Neural cell (in vitro differentiated cells): ENCODE measurements around the gene MGST1. TPM values are rescaled to one million over a fixed set of nuclear protein-coding genes. Genes with fewer than 3 reads are reported as not detected.

Experiments
- H2AFZ ChIP-seq: fragments of 200-600, 300-800 bp; sonication (generic), shearing (Covaris generic); 2 replicates; pipeline ENCODE4 v1.6.0; 2014; ENCODE audit warnings: low read depth, mild to moderate bottlenecking, antibody characterized with exemption, low read length, moderate library complexity
- H3F3A ChIP-seq: fragments of 200-600 bp; shearing (Covaris generic); 2 replicates; pipeline ENCODE4 v1.6.1; 2016; ENCODE audit warnings: mild to moderate bottlenecking, moderate library complexity, mixed read lengths, antibody characterized with exemption, low read length; ENCODE audit not compliant: insufficient read depth, poor library complexity, severe bottlenecking
- H3K27ac ChIP-seq: fragments of 200-600, 300-800 bp; sonication (generic), shearing (Covaris generic); 2 replicates; pipeline ENCODE4 v1.5.1; 2014; ENCODE audit warnings: mild to moderate bottlenecking, low read length, moderate library complexity
- H3K27me3 ChIP-seq: fragments of 300-800, 200-600 bp; sonication (generic), shearing (Covaris generic); 2 replicates; pipeline ENCODE4 v1.6.0; 2014; ENCODE audit warnings: mild to moderate bottlenecking, low read depth, low read length, moderate library complexity; ENCODE audit not compliant: insufficient read depth
- H3K36me3 ChIP-seq: fragments of 300-800, 200-600 bp; sonication (generic), shearing (Covaris generic); 2 replicates; pipeline ENCODE4 v1.5.1; 2014; ENCODE audit warnings: mild to moderate bottlenecking, antibody characterized with exemption, low read length, moderate library complexity; ENCODE audit not compliant: insufficient read depth
- H3K4me2 ChIP-seq: fragments of 300-800, 200-600 bp; sonication (generic), shearing (Covaris generic); 2 replicates; pipeline ENCODE4 v1.6.0; 2014; ENCODE audit warnings: mild to moderate bottlenecking, low read length
- H3K4me3 ChIP-seq: fragments of 300-800, 200-600 bp; sonication (generic), shearing (Covaris generic); 2 replicates; pipeline ENCODE4 v1.5.1; 2014; ENCODE audit warnings: mild to moderate bottlenecking, low read length, moderate library complexity
- H3K79me2 ChIP-seq: fragments of 200-600 bp; shearing (Covaris generic); replicated peaks from 2 replicates; pipeline ENCODE4 v1.6.0; 2014; ENCODE audit warnings: mild to moderate bottlenecking, low read length, moderate library complexity; ENCODE audit not compliant: insufficient read depth
- H3K9ac ChIP-seq: fragments of 300-800, 200-600 bp; sonication (generic), shearing (Covaris generic); 2 replicates; pipeline ENCODE4 v1.6.1; 2016; ENCODE audit warnings: mild to moderate bottlenecking, low read length, mixed read lengths
- H3K9me2 ChIP-seq: fragments of 200-600 bp; shearing (Covaris generic); 2 replicates; pipeline ENCODE4 v1.6.1; 2016; ENCODE audit warnings: mild to moderate bottlenecking, low read length, mixed read lengths; ENCODE audit not compliant: insufficient read depth
- H3K9me3 ChIP-seq: fragments of 200-600, 300-800 bp; sonication (generic), shearing (Covaris generic); 2 replicates; pipeline ENCODE4 v1.6.1; 2016; ENCODE audit warnings: mild to moderate bottlenecking, mixed run types, low read length, moderate library complexity, mixed read lengths
- H4K20me1 ChIP-seq: fragments of 200-600 bp; shearing (Covaris generic); 2 replicates; pipeline ENCODE4 v1.6.1; 2016; ENCODE audit warnings: mild to moderate bottlenecking, mixed run types; ENCODE audit not compliant: insufficient read depth
- EP300 ChIP-seq: fragments of 450-650 bp; conservative IDR thresholded peaks from 2 replicates; pipeline ENCODE4 v1.6.1; 2014; ENCODE audit warnings: antibody characterized with exemption, mild to moderate bottlenecking, moderate library complexity; ENCODE audit not compliant: poor library complexity, severe bottlenecking
- EZH2 ChIP-seq: fragments of 200-600, 300-800 bp; shearing (Covaris generic), sonication (generic); IDR thresholded peaks from 2 replicates; pipeline ENCODE4 v1.6.1; 2014; ENCODE audit warnings: antibody characterized with exemption, low read length, borderline replicate concordance, mild to moderate bottlenecking; ENCODE audit not compliant: insufficient read depth, poor library complexity, severe bottlenecking
- MXI1 ChIP-seq: fragments of 450-650 bp; conservative IDR thresholded peaks from 2 replicates; pipeline ENCODE4 v1.6.1; 2014; ENCODE audit warnings: antibody characterized with exemption, mild to moderate bottlenecking; ENCODE audit not compliant: poor library complexity, severe bottlenecking
- POLR2AphosphoS5 ChIP-seq: IDR thresholded peaks from 2 replicates; pipeline ENCODE4 v1.6.1; 2012
- RAD21 ChIP-seq: fragments of 450-650 bp; conservative IDR thresholded peaks from 2 replicates; pipeline ENCODE4 v1.6.1; 2014; ENCODE audit warnings: antibody characterized with exemption, mild to moderate bottlenecking, moderate library complexity
- SMC3 ChIP-seq: fragments of 450-650 bp; conservative IDR thresholded peaks from 2 replicates; pipeline ENCODE4 v1.6.1; 2014; ENCODE audit warnings: antibody characterized with exemption, mild to moderate bottlenecking, moderate library complexity; ENCODE audit not compliant: poor library complexity
- TAF1 ChIP-seq: IDR thresholded peaks from 2 replicates; pipeline ENCODE4 v1.6.1; 2012; ENCODE audit warnings: low read depth
- polyA plus RNA-seq: library from polyadenylated mRNA; depleted of rRNA; stranded (reverse); fragments of >200 nt; gene quantifications from 2 replicates; pipeline ENCODE4 v1.2.3, GENCODE V29; 2014
- TF ChIP-seq, protein P1 (sequence below): IDR thresholded peaks from 2 replicates; pipeline ENCODE4 v1.6.1; 2012; ENCODE audit warnings: borderline replicate concordance
- TF ChIP-seq, protein P2 (sequence below): fragments of 450-650 bp; IDR thresholded peaks from 2 replicates; pipeline ENCODE4 v1.5.1; 2014; ENCODE audit warnings: antibody characterized with exemption, mild to moderate bottlenecking, moderate library complexity; ENCODE audit not compliant: poor library complexity, severe bottlenecking

Gene MGST1
- polyA plus RNA-seq, 1 donor from 2014 or later = 3.7 TPM

DNA sequence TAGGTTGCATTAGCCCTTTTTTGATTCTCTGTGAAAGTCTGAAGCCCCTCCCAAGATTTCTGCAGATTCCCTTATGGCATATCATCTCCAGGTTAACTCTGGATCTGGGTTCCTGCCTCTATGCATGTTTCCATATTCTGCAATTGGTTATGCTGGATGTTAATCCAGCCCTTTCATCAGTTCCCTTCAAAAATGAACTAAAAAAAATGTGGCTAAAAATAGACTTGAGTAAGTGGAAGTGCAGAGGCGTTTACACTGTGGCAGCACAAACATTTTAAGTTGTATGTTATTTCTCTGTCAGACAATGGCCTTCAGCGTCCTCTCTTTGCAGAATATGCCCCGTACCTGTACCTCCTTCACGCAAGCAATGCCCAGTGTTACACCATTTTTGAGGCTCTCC lies 11.4 kb downstream of the MGST1 start:
- no peaks in the 10 kb centered on the region for H3K9me2 ChIP-seq
- H3F3A ChIP-seq = no peaks in the 10 kb centered on the region
- no peaks in the 10 kb centered on the region for H3K9me3 ChIP-seq
- TF ChIP-seq TAF1 (no peak), EP300 (no peak), POLR2AphosphoS5 (no peak), EZH2 (no peak)
- TF ChIP-seq, protein P1, sequence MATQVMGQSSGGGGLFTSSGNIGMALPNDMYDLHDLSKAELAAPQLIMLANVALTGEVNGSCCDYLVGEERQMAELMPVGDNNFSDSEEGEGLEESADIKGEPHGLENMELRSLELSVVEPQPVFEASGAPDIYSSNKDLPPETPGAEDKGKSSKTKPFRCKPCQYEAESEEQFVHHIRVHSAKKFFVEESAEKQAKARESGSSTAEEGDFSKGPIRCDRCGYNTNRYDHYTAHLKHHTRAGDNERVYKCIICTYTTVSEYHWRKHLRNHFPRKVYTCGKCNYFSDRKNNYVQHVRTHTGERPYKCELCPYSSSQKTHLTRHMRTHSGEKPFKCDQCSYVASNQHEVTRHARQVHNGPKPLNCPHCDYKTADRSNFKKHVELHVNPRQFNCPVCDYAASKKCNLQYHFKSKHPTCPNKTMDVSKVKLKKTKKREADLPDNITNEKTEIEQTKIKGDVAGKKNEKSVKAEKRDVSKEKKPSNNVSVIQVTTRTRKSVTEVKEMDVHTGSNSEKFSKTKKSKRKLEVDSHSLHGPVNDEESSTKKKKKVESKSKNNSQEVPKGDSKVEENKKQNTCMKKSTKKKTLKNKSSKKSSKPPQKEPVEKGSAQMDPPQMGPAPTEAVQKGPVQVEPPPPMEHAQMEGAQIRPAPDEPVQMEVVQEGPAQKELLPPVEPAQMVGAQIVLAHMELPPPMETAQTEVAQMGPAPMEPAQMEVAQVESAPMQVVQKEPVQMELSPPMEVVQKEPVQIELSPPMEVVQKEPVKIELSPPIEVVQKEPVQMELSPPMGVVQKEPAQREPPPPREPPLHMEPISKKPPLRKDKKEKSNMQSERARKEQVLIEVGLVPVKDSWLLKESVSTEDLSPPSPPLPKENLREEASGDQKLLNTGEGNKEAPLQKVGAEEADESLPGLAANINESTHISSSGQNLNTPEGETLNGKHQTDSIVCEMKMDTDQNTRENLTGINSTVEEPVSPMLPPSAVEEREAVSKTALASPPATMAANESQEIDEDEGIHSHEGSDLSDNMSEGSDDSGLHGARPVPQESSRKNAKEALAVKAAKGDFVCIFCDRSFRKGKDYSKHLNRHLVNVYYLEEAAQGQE = no peak
- TF ChIP-seq, protein P2, sequence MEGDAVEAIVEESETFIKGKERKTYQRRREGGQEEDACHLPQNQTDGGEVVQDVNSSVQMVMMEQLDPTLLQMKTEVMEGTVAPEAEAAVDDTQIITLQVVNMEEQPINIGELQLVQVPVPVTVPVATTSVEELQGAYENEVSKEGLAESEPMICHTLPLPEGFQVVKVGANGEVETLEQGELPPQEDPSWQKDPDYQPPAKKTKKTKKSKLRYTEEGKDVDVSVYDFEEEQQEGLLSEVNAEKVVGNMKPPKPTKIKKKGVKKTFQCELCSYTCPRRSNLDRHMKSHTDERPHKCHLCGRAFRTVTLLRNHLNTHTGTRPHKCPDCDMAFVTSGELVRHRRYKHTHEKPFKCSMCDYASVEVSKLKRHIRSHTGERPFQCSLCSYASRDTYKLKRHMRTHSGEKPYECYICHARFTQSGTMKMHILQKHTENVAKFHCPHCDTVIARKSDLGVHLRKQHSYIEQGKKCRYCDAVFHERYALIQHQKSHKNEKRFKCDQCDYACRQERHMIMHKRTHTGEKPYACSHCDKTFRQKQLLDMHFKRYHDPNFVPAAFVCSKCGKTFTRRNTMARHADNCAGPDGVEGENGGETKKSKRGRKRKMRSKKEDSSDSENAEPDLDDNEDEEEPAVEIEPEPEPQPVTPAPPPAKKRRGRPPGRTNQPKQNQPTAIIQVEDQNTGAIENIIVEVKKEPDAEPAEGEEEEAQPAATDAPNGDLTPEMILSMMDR = no peak
- no peak overlapping the region for H3K27ac ChIP-seq
- H4K20me1 ChIP-seq = no peaks in the 10 kb centered on the region
- H3K27me3 ChIP-seq = no peaks in the 10 kb centered on the region
- no peaks in the 10 kb centered on the region for H3K36me3 ChIP-seq
- H3K79me2 ChIP-seq = no peaks in the 10 kb centered on the region
- H3K4me3 ChIP-seq = no peak overlapping the region
- H3K9ac ChIP-seq = no peak overlapping the region
- no peak overlapping the region for H3K4me2 ChIP-seq
- no peak overlapping the region for H2AFZ ChIP-seq

DNA sequence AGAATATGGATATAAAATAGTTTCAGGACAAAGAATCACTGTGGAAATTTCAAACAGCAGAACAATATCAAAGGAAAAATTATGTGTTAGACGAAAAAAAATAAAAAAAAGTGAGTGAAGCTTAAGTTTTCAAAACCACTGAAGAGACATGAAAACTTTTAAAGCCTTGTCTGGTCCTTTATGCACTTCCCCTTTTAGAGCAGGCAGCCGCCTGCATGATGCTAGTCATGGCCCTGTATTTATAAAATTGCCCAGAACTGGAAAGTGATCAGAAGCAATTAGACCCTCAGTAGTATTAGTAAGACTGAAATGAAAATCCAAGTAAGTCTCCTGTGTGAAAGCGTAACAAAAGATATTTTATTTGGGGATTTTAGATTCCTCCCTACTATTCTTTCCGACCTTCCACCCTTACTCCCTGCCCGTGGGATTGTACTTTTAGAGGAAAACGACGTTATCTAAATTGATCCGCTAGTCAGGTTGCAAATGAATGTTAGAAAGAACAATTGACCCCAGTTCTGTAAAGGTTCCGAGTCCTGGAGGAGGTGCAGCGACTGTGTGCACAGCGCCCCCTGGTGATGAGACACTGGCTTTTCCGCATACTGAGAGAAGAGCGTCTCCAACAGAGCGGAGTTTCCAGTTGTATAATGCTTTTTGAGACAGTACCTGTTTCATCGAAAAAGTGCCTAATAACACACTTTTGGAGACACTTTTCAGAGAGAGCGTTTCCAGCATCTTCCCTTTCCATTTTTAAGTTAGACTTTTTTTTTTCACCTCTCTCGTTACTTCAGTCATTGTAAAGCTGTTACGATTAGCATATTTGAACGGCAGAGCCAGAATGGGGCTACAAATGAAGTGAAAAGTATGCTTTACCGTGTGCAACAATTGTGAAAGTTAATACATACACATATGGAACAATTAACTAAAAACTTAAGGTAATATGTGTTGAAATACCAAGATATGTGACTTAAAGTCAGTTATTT lies 12.4 kb downstream of the MGST1 start:
- Histone ChIP-seq H3K36me3 (no peaks in the 10 kb centered on the region), H4K20me1 (no peaks in the 10 kb centered on the region), H3K79me2 (no peaks in the 10 kb centered on the region)

More for the DNA sequence above, 12.4 kb downstream of the MGST1 start:
- Histone ChIP-seq H3K27me3 (no peaks in the 10 kb centered on the region), H3K9me3 (no peaks in the 10 kb centered on the region), H3K9ac (no peak overlapping the region), H3K9me2 (no peaks in the 10 kb centered on the region), H3K4me2 (no peak overlapping the region), H3F3A (no peaks in the 10 kb centered on the region), H3K4me3 (no peak overlapping the region), H2AFZ (no peak overlapping the region), H3K27ac (no peak overlapping the region)
- no peak for TF ChIP-seq SMC3
- TF ChIP-seq, protein P1 = no peak
- TF ChIP-seq RAD21 = no peak
- no peak for TF ChIP-seq EZH2
- TF ChIP-seq MXI1 = no peak
- TF ChIP-seq POLR2AphosphoS5 = no peak
- TF ChIP-seq EP300 = no peak
- TF ChIP-seq, protein P2 = no peak
- TF ChIP-seq TAF1 = no peak
